OCI-LY1 (cell line): ENCODE data around the gene PACSIN1.

Experiments used
- H2AFZ ChIP-seq: fragments of 200-600 bp; sonication (generic), shearing (Covaris generic); 2 replicates; pipeline ENCODE4 v1.6.0; 2014; ENCODE audit warnings: antibody characterized with exemption, mild to moderate bottlenecking, low read length
- H3F3A ChIP-seq: fragments of 200-600 bp; sonication (generic), shearing (Covaris generic); 2 replicates; pipeline ENCODE4 v1.6.0; 2014; ENCODE audit warnings: mild to moderate bottlenecking, antibody characterized with exemption, low read length, moderate library complexity; ENCODE audit not compliant: insufficient read depth
- H3K27ac ChIP-seq: fragments of 200-600 bp; sonication (generic); 2 replicates; pipeline ENCODE4 v1.5.1; 2014; ENCODE audit warnings: low read length, mixed run types, mild to moderate bottlenecking, low read depth; ENCODE audit not compliant: poor library complexity, severe bottlenecking
- H3K27me3 ChIP-seq: fragments of 200-600 bp; sonication (generic); 2 replicates; pipeline ENCODE4 v1.6.0; 2014; ENCODE audit warnings: antibody characterized with exemption, mild to moderate bottlenecking, low read length, moderate library complexity; ENCODE audit not compliant: insufficient read depth
- H3K36me3 ChIP-seq: fragments of 200-600 bp; sonication (generic); 2 replicates; pipeline ENCODE4 v1.6.1; 2014; ENCODE audit warnings: mild to moderate bottlenecking, antibody characterized with exemption, low read length, moderate library complexity, mixed read lengths; ENCODE audit not compliant: insufficient read depth
- H3K4me1 ChIP-seq: fragments of 200-600 bp; sonication (generic); 2 replicates; pipeline ENCODE4 v1.5.1; 2014; ENCODE audit warnings: mild to moderate bottlenecking, low read length, moderate library complexity; ENCODE audit not compliant: insufficient read depth, severe bottlenecking
- H3K4me2 ChIP-seq: fragments of 200-600 bp; sonication (generic), shearing (Covaris generic); 2 replicates; pipeline ENCODE4 v1.6.1; 2014; ENCODE audit warnings: low read length
- H3K4me3 ChIP-seq: fragments of 200-600 bp; sonication (generic); 2 replicates; pipeline ENCODE4 v1.5.1; 2014; ENCODE audit warnings: low read length, low read depth, mild to moderate bottlenecking, mixed read lengths; ENCODE audit not compliant: poor library complexity, severe bottlenecking
- H3K79me2 ChIP-seq: fragments of 200-600 bp; shearing (Covaris generic); 2 replicates; pipeline ENCODE4 v1.6.1; 2016; ENCODE audit warnings: mixed run types, low read length, mixed read lengths; ENCODE audit not compliant: insufficient read depth
- H3K9ac ChIP-seq: fragments of 200-600 bp; sonication (generic), shearing (Covaris generic); 2 replicates; pipeline ENCODE4 v1.6.1; 2014; ENCODE audit warnings: mild to moderate bottlenecking, low read length, mixed read lengths
- H3K9me2 ChIP-seq: fragments of 200-600 bp; sonication (generic), shearing (Covaris generic); 2 replicates; pipeline ENCODE4 v1.6.1; 2014; ENCODE audit warnings: low read depth, mild to moderate bottlenecking, low read length, mixed read lengths
- H3K9me3 ChIP-seq: fragments of 200-600 bp; shearing (Covaris generic); 2 replicates; pipeline ENCODE4 v1.6.1; 2014; ENCODE audit warnings: low read length, mixed read lengths
- H4K20me1 ChIP-seq: fragments of 200-600 bp; sonication (generic), shearing (Covaris generic); 2 replicates; pipeline ENCODE4 v1.6.0; 2016; ENCODE audit warnings: mild to moderate bottlenecking, low read length; ENCODE audit not compliant: insufficient read depth
- EZH2 ChIP-seq: fragments of 200-600 bp; sonication (generic), shearing (Covaris generic); IDR thresholded peaks from 2 replicates; pipeline ENCODE4 v1.8.0; 2017; ENCODE audit warnings: borderline replicate concordance, mixed run types, mild to moderate bottlenecking, antibody characterized with exemption, low read length, moderate library complexity, mixed read lengths
- TF ChIP-seq, protein P1 (sequence below): fragments of 200-600 bp; sonication (generic), shearing (Covaris generic); IDR thresholded peaks from 2 replicates; pipeline ENCODE4 v1.5.1; 2017; ENCODE audit warnings: mild to moderate bottlenecking, antibody characterized with exemption, low read length, moderate library complexity, mixed read lengths

The PACSIN1 gene

DNA sequence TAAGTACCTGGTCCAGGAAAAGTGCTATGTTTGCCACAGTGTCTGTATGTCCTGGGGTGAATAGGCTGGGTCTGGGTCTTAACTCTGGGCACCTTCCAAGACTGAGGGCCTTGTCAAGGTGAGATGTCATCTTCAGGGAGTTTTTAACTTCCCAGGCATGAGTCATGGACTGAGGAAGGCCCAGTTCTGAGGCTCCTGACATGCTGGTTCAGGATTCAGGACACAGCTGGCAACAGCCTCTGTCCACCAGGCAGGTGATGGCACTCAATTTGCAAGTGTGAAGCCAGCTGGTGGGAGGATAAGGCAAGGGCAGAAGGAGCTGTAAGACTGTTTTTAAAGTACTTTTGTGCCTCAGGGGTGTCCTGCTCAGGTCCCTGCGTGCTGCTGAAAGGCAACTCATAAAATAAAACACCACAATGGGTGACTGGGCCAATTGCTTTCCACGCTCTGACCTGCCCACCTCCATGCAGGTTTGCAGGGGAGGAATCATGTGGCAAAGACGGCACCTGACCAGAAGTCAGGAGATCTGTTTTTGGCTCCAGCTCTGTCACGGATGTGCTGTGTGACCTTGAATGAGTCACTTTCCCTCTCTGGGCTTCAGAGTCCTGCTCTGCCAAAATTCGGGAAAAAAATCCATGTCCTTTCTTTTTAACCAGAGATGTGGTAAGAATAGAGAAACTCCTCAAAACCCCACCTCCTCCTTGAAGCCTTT, 4.9 kb upstream of the PACSIN1 start:
- TF ChIP-seq, protein P1, sequence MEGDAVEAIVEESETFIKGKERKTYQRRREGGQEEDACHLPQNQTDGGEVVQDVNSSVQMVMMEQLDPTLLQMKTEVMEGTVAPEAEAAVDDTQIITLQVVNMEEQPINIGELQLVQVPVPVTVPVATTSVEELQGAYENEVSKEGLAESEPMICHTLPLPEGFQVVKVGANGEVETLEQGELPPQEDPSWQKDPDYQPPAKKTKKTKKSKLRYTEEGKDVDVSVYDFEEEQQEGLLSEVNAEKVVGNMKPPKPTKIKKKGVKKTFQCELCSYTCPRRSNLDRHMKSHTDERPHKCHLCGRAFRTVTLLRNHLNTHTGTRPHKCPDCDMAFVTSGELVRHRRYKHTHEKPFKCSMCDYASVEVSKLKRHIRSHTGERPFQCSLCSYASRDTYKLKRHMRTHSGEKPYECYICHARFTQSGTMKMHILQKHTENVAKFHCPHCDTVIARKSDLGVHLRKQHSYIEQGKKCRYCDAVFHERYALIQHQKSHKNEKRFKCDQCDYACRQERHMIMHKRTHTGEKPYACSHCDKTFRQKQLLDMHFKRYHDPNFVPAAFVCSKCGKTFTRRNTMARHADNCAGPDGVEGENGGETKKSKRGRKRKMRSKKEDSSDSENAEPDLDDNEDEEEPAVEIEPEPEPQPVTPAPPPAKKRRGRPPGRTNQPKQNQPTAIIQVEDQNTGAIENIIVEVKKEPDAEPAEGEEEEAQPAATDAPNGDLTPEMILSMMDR, result no peak
- no peak for TF ChIP-seq EZH2
- Histone ChIP-seq H3K4me1 (no peaks in the 10 kb centered on the region), H3F3A (no peaks in the 10 kb centered on the region), H3K9me3 (no peaks in the 10 kb centered on the region), H3K27me3 (peaks cover 15% of the 10 kb centered on the region), H2AFZ (no peak overlapping the region), H3K4me3 (no peak overlapping the region), H4K20me1 (no peaks in the 10 kb centered on the region), H3K9ac (no peak overlapping the region), H3K36me3 (no peaks in the 10 kb centered on the region), H3K79me2 (no peaks in the 10 kb centered on the region), H3K27ac (no peak overlapping the region), H3K4me2 (no peak overlapping the region), H3K9me2 (no peaks in the 10 kb centered on the region)

DNA sequence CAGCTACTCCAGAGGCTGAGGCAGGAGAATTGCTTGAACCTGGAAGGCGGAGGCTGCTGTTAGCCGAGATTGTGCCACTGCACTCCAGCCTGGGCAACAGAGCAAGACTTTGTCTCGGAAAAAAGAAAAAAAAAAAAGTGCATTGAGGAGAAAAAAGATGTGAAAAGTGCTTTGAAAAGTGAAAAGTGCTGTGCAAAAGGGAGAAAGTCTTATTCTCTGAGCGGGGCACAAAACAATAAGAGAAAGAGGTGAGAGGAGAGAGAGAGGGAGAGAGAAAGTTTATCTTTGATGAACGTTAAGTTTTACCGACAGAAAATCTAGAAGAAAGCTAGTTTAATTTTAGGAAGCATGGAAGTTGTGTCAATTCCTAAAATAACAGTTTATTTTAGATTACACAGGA, 3.9 kb upstream of the PACSIN1 start:
- Histone ChIP-seq H3K36me3 (no peaks in the 10 kb centered on the region), H4K20me1 (no peaks in the 10 kb centered on the region), H3K9ac (no peak overlapping the region), H3K9me2 (no peaks in the 10 kb centered on the region), H3K79me2 (no peaks in the 10 kb centered on the region), H2AFZ (no peak overlapping the region), H3F3A (no peaks in the 10 kb centered on the region), H3K4me3 (no peak overlapping the region), H3K27ac (no peak overlapping the region), H3K9me3 (no peaks in the 10 kb centered on the region), H3K4me1 (no peaks in the 10 kb centered on the region), H3K27me3 (peaks cover 15% of the 10 kb centered on the region), H3K4me2 (no peak overlapping the region)
- TF ChIP-seq EZH2, result no peak
- TF ChIP-seq, protein P1, result no peak

- TF ChIP-seq, protein P1, result no peak
- TF ChIP-seq EZH2, result no peak
- H2AFZ ChIP-seq, result no peak overlapping the region
- H3K9me3 ChIP-seq, result no peaks in the 10 kb centered on the region
- no peak overlapping the region for H3K27ac ChIP-seq
- H3F3A ChIP-seq, result no peaks in the 10 kb centered on the region
- H3K36me3 ChIP-seq, result no peaks in the 10 kb centered on the region
- H3K9me2 ChIP-seq, result no peaks in the 10 kb centered on the region
- H3K4me1 ChIP-seq, result no peaks in the 10 kb centered on the region
- H3K79me2 ChIP-seq, result no peaks in the 10 kb centered on the region
- no peak overlapping the region for H3K4me2 ChIP-seq
- H3K27me3 ChIP-seq, result peaks cover 15% of the 10 kb centered on the region
- no peaks in the 10 kb centered on the region for H4K20me1 ChIP-seq
- no peak overlapping the region for H3K9ac ChIP-seq
- H3K4me3 ChIP-seq, result no peak overlapping the region
Measured at GRCh38 chr6:34462551-34462971, 3.3 kb upstream of the PACSIN1 start.
